A172 (cell line): ENCODE results near the gene HS3ST3A1. TPM values are rescaled to one million over a fixed set of nuclear protein-coding genes. Genes with fewer than 3 reads are reported as not detected.
A peak's percentile ranks its signal among the peaks of the same experiment; 100 is the strongest.
"Not testable (repeated sequence)": the region's sequence is repeated elsewhere in the genome, so short reads cannot be mapped to it uniquely, and the experiment has no call there.

ENCODE experiments used
- DNase-seq: peaks from one replicate; pipeline ENCODE4 v3.0.0-alpha.2; 2015; ENCODE audit warnings: low spot score
- total RNA-seq: library from RNA; depleted of rRNA; stranded (reverse); fragments of >200 nt; shearing (Covaris generic); gene quantifications from 2 replicates; pipeline ENCODE4 v1.2.3, GENCODE V29; 2014

Gene HS3ST3A1
- total RNA-seq, 1 experiment from 2014 or later = 139 TPM

- peak; percentile 83 for DNase-seq
These were observed 62.8 kb downstream of the HS3ST3A1 start for GRCh38 chr17:13538841-13539411.

DNA sequence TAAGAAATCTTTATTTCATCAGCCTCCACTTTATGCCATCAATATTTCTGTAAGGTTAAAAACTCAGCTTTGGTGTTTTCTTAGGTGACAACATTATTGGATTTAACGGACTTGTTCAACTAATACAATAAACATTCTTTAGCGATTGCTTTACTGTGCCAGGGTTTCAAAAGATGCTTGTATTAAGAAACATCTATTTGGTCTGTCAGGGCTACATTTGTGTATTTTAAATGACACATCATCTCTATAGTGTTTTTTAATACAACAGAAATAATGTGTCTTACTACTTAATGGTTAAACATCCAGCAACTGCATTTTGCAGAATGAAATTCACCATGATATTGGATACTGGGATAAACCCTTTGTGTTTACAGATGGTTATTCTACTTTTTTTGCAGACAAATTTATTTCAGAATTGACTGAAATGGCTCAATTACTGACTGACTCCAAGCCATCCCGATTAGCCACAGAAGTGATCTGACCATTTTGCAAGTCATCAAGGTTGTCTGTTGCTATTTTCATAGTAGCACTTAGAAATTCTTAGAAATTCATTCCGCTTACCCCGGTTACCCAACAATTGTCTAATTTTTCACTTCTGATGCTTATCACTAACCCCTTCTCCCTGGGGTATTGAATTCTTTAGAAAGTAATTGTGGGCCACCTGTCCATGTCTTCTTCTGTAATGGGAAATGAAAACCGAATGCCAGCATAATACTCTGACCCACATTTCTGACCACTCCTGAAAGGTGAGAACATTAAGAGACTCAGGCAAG lies 63.7 kb downstream of the HS3ST3A1 start:
- DNase-seq = no peak

DNA sequence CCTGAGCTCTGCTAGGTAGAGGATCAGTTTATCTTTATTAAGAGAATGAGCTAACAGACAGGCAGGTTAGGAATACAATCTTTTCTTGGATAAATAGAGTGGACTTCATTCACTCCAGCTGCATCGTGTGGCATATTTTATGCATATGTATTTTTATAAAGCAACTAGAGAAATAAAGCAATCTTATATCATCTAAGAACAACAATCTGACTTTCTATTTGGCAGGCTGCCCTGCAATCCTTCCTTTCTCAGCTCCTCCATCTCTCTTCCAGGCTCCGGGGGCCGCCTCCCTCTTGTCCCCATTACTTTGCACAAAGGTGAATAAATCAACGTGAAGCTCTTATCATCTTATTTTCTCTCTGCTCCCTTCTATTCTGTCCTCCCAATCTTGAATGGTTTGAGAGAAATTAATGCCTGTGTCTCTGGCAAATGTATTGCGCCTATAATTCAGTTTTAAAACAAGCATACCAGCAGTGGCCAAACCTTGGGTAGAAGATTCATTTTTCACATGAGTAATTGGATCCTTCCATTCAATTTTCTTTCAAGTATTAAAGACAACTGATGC lies 64.5 kb downstream of the HS3ST3A1 start:
- no peak for DNase-seq

DNA sequence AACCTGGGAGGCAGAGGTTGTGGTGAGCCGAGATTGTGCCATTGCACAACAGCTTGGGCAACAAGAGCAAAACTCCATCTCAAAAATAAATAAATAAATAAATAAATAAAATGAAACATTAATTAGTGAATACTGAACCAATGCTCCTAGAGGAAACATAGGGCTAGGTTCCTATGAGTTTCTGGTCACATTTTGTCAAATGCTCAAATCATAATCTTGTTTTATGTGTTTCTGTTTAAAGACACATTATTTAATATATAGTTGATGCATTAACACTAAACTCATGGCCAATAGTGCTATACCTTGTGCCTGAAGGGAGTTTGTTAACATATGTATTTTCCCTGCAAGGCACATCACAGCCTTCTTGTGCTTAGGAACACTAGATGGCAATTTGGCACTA lies 66.8 kb downstream of the HS3ST3A1 start:
- DNase-seq = no peak

GRCh38 chr17:13531721-13532120 lies 70.0 kb downstream of the HS3ST3A1 start:
- no peak for DNase-seq

- no peak for DNase-seq
These were observed 75.9 kb downstream of the HS3ST3A1 start for GRCh38 chr17:13525876-13526275.

- no peak for DNase-seq
These were observed 78.6 kb downstream of the HS3ST3A1 start for GRCh38 chr17:13523164-13523563.

- DNase-seq = no peak
These were observed 79.0 kb downstream of the HS3ST3A1 start for GRCh38 chr17:13522749-13523148.

- DNase-seq = no peak
These were observed 79.9 kb downstream of the HS3ST3A1 start for GRCh38 chr17:13521784-13522183.

- peak; percentile 81 for DNase-seq
These were observed 80.7 kb downstream of the HS3ST3A1 start for GRCh38 chr17:13520899-13521572.

DNA sequence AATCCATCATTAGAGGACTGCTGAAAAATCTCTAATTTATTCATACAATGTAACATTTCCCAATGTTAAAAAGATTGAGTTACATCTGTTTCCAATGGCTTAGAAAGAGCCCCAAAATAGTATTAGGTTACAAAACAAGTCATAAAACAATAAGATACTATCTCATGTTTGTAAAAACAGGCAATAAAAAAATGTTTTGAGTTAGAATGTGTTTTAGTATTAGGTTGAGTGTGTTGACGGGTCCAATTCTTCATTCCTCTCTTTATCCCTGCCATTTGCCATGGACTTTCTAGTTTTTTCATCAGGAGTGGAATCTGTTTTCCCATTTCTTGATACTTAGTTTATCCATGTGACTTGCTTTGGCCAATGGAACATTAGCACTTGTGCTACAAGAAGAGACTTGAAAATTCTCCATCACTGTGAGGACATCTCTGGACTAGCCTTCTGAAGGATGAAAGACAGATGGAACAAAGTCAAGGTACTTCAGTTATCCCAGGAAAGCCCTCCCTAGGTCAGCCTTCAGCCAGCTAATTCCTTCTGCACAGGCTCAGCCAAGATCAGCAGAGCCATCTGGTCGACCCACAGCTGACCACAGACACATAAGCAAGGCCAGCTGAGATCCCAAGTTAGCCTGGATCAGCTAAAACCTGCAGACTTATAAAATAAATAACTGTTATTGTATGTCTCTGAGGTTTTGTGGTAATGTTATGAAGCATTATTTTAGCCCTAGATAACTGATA lies 83.3 kb downstream of the HS3ST3A1 start:
- peak; percentile 43 for DNase-seq

DNA sequence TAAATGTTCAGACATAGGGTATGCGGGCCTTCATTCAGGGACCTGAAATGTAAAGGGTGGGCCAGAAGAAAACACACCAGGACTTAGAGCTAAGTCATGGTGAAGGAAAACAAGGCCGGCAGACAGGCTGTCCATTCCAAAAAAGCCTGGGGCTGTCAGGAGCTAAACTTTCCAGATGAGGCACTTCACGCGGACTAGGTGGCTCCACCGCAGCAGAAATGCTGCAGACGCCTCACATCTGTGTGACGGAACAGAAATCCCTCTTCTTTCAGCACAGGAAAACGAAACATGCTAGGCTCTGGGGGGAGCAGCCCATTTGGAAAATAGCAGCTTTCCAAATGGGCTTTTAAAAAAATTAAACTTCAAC lies 88.7 kb downstream of the HS3ST3A1 start:
- DNase-seq = no peak

GRCh38 chr17:13510062-13510461 lies 91.7 kb downstream of the HS3ST3A1 start:
- no peak for DNase-seq

DNA sequence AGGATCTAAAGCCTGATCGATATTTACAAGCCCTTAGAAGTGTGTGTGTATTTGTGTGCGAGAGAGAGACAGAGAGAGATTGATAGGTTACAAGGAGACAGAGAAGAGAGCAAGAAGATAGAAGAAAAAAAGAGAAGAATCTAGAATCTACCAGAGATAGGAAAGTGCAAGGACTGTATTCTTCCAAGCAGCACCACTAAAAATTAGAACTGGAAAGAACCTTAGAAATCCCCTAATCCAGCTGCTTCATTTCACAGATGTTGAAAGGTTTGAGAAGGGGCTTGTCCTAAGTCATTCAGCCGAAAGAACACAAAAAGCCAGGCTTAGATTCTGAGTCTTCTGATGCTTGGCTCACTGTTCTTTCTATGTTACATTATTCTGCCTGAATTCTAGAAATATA lies 92.2 kb downstream of the HS3ST3A1 start:
- no peak for DNase-seq

GRCh38 chr17:13508896-13509295 lies 92.8 kb downstream of the HS3ST3A1 start:
- DNase-seq = no peak

GRCh38 chr17:13503526-13503925 lies 98.2 kb downstream of the HS3ST3A1 start:
- DNase-seq = no peak

DNA sequence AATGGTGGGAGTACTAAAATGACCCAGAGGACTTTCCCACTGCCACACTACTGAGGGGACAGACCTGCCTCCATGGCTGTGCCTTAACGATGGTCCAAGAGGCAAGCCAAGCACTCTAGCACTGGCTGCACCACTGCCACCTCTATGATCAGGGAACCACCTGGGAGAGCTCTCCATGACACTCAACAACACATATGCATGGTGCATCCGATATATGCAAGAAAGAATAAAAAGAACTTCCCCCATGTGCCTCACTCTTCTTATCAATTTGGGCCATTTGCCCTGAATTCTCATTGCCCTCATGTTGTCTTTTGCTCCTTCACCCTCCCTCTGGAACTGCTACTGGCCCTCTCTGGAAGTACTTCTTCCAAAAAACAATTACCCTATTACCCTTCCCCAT lies 99.5 kb downstream of the HS3ST3A1 start:
- no peak for DNase-seq

DNA sequence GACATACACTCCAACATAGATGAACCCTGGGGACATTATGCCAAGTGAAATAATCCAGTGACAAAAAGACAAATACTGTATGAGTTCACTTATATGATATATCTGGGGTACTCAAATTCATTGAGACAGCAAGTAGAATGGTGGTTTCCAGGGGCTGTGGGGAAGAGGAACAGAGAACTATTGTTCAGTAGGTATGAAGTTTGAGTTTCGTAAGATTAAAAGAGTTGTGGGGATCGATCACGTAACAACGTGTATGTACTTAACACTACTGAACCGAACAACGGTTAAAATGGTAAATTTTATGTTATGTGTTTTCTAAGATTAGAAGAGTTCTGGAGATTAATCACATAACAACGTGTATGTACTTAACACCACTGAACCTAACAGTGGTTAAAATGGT lies 100.8 kb downstream of the HS3ST3A1 start:
- DNase-seq = no peak

DNA sequence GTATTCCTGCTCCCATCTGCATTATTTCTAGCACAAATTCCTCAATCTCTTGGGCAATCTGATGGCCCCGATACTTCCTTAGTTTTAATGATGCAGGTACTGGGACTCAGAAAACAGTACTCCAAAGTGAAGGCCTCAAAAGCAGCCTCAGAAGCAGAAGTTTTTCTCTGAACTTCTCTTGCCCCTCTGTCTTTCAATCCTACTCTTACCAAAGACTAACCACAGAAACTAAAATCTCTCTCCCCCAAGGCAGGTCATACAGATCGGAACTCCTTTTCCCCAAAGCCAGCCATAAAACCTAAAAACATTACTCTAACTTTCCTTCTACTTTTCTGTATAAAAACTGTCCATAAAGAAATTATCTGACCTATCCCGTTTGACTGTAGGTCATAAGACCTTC lies 103.5 kb downstream of the HS3ST3A1 start:
- no peak for DNase-seq

DNA sequence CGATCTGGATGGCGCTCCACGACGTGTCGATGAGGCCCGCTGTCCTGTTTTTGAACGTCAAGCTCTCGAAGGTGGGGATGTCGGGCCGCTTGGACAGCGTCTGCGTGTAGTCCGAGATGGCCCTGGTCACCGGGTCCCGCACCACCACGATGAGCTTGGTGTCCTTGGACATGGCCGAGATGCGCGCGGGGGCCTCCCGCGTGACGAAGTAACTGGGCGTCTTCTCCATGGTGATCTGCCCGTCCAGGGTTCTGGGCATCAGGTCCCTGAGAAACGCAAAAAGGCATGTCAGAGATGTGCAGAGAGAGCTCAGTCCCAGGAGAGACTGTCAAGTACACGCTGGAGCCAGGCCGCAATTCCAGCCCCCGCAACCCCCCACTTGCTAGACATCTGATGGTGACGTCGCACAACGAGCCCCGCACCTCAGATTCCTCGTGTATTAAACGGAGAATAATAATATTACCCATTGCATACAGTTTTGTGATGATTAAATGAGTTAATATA lies 105.1 kb downstream of the HS3ST3A1 start:
- not testable (repeated sequence) for DNase-seq

- no peak for DNase-seq
These were observed 106.3 kb downstream of the HS3ST3A1 start for GRCh38 chr17:13495423-13495822.

- no peak for DNase-seq
These were observed 109.0 kb downstream of the HS3ST3A1 start for GRCh38 chr17:13492737-13493122.
